Stomach (tissue), 4 donors: Measurements from ENCODE around the gene SLC1A5.
A peak's percentile ranks its signal among the peaks of the same experiment; 100 is the strongest.

Experiments used
- EP300 ChIP-seq: sonication (generic); formaldehyde crosslinking; IDR thresholded peaks from one replicate; pipeline ENCODE4 v1.6.1; 2017; ENCODE audit warnings: antibody characterized with exemption
- POLR2A ChIP-seq, 4 donors: fragments of 450-650 bp; IDR thresholded peaks; one replicate each; pipeline ENCODE4 v1.6.1; 2016; ENCODE audit warnings: antibody characterized with exemption in 4 of 4, control low read depth in 2 of 4, mild to moderate bottlenecking in 1 of 4, moderate library complexity in 1 of 4
- POLR2AphosphoS5 ChIP-seq, 3 donors: sonication (generic); formaldehyde crosslinking; IDR thresholded peaks; one replicate each; pipeline ENCODE4 v1.6.1; 2016; ENCODE audit warnings: antibody characterized with exemption in 3 of 3
- TF ChIP-seq, protein P1 (sequence below), 7 experiments: fragments of 450-650 bp in 4 of 7; fragments of 200-600 bp in 3 of 7; sonication (generic) in 3 of 7; IDR thresholded peaks; one replicate each; pipeline ENCODE4 v1.5.1; 2016 to 2019; ENCODE audit warnings: antibody characterized with exemption in 7 of 7, control low read depth in 2 of 7, mild to moderate bottlenecking in 1 of 7

DNA sequence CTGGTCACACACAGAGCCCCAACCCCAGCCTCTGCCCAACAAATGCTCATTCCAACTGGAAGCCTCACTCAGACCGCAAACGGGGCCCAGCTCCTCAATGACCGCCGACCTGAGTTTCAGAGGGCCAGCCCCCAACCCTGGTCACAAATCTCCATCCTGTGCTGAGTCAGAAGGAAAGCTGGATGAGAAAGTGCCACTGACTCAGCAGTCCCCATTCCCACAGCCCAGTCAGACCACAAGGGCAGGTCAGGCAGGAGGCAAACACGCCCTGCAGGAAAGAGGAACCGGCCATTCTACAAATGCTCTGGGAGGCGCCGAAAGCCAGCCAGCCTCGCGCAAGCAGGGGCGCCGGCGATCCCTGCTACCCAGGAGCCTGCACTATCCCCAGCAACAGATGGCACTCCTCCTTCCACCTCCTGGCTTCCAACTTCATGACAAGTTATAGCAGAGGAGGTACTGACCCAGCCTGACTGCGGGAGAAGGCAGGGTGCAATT, 57.3 kb downstream of the SLC1A5 start:
- TF ChIP-seq, protein P1, sequence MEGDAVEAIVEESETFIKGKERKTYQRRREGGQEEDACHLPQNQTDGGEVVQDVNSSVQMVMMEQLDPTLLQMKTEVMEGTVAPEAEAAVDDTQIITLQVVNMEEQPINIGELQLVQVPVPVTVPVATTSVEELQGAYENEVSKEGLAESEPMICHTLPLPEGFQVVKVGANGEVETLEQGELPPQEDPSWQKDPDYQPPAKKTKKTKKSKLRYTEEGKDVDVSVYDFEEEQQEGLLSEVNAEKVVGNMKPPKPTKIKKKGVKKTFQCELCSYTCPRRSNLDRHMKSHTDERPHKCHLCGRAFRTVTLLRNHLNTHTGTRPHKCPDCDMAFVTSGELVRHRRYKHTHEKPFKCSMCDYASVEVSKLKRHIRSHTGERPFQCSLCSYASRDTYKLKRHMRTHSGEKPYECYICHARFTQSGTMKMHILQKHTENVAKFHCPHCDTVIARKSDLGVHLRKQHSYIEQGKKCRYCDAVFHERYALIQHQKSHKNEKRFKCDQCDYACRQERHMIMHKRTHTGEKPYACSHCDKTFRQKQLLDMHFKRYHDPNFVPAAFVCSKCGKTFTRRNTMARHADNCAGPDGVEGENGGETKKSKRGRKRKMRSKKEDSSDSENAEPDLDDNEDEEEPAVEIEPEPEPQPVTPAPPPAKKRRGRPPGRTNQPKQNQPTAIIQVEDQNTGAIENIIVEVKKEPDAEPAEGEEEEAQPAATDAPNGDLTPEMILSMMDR (IDR thresholded peaks at IDR 0.05) = no peak
- no peak for TF ChIP-seq POLR2A (IDR thresholded peaks at IDR 0.05)
- TF ChIP-seq EP300 = no peak
- peak in 1 of 3 donors; percentile 12 for TF ChIP-seq POLR2AphosphoS5 (IDR thresholded peaks at IDR 0.05)
